Tibial nerve (tissue), 4 donors: ENCODE results near the gene GALNT13.

ENCODE experiments used
- EP300 ChIP-seq, 2 donors: sonication (generic); formaldehyde crosslinking; IDR thresholded peaks; one replicate each; pipeline ENCODE4 v1.6.1; 2017; ENCODE audit warnings: antibody characterized with exemption in 2 of 2, mild to moderate bottlenecking in 1 of 2
- POLR2A ChIP-seq, 2 donors: fragments of 450-650 bp; IDR thresholded peaks; one replicate each; pipeline ENCODE4 v1.6.1; 2017; ENCODE audit warnings: antibody characterized with exemption in 2 of 2, mild to moderate bottlenecking in 2 of 2, moderate library complexity in 2 of 2
- TF ChIP-seq, protein P1 (sequence below), 5 experiments: fragments of 200-600 bp in 3 of 5; fragments of 450-650 bp in 2 of 5; sonication (generic) in 3 of 5; IDR thresholded peaks; one replicate each; pipeline ENCODE4 v1.5.1; 2016 to 2019; ENCODE audit warnings: antibody characterized with exemption in 5 of 5, mild to moderate bottlenecking in 3 of 5, moderate library complexity in 2 of 5

DNA sequence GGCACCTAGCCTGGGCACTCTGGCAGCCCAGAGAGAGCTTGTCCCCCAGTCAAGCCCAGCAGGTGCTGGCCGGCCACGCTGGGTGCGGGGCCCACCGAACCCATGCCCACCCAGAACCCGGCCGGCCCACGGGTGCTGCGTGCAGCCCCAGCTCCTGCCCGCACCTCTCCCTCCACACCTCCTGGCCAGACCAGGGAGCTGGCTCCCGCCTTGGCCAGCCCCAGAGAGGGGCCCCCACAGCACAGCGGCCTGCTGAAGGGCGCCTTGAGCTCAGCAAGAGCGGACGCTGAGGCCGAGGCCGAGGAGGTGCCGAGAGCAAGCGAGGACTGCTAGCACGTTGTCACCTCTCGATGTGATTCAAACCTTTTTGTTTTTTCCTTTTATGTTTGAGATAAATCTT lies 419.8 kb downstream of the GALNT13 start:
- TF ChIP-seq, protein P1, sequence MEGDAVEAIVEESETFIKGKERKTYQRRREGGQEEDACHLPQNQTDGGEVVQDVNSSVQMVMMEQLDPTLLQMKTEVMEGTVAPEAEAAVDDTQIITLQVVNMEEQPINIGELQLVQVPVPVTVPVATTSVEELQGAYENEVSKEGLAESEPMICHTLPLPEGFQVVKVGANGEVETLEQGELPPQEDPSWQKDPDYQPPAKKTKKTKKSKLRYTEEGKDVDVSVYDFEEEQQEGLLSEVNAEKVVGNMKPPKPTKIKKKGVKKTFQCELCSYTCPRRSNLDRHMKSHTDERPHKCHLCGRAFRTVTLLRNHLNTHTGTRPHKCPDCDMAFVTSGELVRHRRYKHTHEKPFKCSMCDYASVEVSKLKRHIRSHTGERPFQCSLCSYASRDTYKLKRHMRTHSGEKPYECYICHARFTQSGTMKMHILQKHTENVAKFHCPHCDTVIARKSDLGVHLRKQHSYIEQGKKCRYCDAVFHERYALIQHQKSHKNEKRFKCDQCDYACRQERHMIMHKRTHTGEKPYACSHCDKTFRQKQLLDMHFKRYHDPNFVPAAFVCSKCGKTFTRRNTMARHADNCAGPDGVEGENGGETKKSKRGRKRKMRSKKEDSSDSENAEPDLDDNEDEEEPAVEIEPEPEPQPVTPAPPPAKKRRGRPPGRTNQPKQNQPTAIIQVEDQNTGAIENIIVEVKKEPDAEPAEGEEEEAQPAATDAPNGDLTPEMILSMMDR (IDR thresholded peaks at IDR 0.05), result no peak
- TF ChIP-seq POLR2A (IDR thresholded peaks at IDR 0.05) (no peak), EP300 (IDR thresholded peaks at IDR 0.05) (no peak)
